ENCODE results near the gene NUMB.

The NUMB gene

DNA sequence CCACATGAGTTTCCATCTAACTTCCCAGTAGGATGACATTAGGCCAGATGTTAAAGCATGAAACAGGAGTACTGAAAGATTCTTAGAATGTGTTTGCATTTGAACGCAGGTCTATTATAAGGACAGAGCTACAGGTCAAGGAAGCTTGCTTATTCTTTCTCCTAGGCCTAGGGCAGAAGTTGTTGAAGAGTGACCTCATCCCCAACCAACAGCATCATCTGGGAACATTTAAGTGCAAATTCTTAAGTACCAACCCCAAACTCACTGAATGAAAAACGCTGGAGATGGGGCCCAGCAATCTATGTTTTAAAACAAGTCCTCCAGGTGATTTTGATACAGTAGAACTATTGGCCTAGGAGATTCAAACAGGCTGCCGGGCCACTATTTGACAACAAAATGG, 168.6 kb downstream of the NUMB start:
- DNase-seq (ENCODE audit: low read depth in 2 of 2) = no peak

- DNase-seq (ENCODE audit: low read depth in 2 of 2) = no peak
Observed at GRCh38 chr14:73289308-73289707, 169.0 kb downstream of the NUMB start.

- DNase-seq (ENCODE audit: low read depth in 2 of 2) = no peak
Observed at GRCh38 chr14:73287071-73287470, 171.3 kb downstream of the NUMB start.

DNA sequence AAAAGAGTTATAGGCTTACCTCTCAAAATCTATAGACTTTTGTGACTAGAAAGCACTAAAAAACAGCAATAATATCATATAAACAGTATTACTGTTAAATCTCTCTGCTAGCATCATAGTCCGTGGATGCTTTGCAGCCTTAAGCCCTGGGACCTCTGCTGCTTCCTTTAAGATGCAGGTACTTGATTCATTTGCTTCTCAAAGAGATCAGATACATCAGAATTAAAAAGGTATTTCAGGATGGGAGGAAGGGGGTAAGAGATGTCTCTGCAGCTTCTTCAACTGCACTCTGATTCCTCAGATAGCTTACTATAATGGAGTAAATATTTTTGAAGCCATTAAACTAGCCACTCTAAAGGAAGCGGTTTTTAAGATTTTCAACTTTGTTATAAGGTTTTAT, 171.7 kb downstream of the NUMB start:
- DNase-seq (ENCODE audit: low read depth in 2 of 2) = no peak

GRCh38 chr14:73285979-73286378, 172.4 kb downstream of the NUMB start:
- DNase-seq (ENCODE audit: low read depth in 2 of 2) = no peak

- no peak for DNase-seq (ENCODE audit: low read depth in 2 of 2)
Observed at GRCh38 chr14:73283608-73284379, 174.6 kb downstream of the NUMB start.

GRCh38 chr14:73280903-73281302, 177.4 kb downstream of the NUMB start:
- DNase-seq (ENCODE audit: low read depth in 2 of 2) = no peak

- DNase-seq (ENCODE audit: low read depth in 2 of 2) = no peak
Observed at GRCh38 chr14:73277376-73277775, 181.0 kb downstream of the NUMB start.

GRCh38 chr14:73276836-73277235, 181.5 kb downstream of the NUMB start:
- DNase-seq (ENCODE audit: low read depth in 2 of 2) = no peak

GRCh38 chr14:73273799-73274198, 184.5 kb downstream of the NUMB start:
- no peak for DNase-seq (ENCODE audit: low read depth in 2 of 2)

DNA sequence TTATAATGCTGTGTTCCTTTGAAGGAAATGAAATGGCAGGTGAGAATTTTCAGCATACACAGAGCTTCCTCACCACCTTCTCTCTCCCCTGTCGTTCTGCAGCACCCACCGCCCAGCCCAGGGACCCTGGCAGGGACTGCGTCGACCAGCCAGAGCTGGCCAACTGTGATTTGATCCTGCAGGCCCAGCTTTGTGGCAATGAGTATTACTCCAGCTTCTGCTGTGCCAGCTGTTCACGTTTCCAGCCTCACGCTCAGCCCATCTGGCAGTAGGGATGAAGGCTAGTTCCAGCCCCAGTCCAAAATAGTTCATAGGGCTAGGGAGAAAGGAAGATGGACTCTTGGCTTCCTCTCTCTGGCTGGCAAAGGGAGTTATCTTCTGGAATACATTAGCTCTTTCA, 186.0 kb downstream of the NUMB start:
- no peak for DNase-seq (ENCODE audit: low read depth in 2 of 2)

DNA sequence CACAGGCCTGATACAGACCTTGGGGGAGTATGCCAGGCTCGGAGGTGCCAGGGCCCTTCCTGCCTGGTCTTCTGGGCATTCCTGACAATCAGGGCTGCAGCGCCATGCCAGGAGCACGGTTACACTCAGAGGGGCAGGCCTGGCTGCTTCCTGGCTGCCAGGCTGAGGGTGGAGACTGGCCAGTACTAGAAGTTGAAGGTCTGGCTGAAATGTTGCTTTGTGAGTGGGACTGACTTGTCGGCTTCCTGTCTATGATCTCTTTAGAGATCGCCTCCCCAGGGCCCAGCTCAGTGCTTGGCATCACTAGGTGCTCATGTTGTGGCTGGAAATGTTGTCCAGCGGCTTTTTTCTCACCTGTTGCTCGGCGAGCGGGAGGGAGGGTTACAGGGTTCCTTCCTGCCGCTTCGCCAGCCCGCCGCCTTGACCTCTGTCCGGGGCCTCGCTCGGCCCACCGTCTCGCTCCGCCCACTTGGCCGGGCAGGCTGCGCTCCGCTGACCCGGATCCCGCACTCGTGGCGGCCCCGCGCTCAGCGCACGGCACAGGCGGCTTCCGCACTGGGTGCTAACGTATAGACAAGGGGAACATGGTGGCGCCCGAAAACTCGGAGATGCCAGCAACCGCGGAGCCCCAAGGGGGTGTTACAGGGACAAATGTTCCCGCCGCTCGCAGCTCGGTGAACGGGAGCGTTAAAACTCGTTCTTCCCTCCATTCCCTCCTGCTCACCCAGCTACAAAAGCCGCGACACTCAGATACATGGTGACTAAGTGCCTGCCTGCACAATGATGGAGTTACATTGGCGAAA, 188.4 kb downstream of the NUMB start:
- no peak for DNase-seq (ENCODE audit: low read depth in 2 of 2)

DNA sequence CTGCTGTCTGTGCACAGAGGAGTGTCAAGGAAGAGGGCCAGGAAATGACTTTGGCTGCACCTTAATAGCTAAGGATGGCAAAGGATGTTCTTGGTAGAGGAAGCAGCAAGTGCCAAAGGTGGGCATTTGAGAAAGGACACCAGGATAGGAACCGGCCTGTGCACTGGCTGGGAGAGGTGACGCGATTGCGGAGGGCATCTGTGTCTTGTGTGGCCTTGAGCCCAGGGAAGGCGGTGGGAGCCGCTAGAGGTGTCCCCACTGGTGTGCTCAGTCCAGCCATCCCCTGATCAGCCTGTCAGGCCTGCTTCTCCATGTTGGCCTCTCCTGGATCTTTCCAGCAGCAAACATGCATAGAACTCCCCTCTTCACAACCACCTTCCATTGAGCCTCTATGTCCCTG, 190.9 kb downstream of the NUMB start:
- DNase-seq (ENCODE audit: low read depth in 2 of 2) = no peak

DNA sequence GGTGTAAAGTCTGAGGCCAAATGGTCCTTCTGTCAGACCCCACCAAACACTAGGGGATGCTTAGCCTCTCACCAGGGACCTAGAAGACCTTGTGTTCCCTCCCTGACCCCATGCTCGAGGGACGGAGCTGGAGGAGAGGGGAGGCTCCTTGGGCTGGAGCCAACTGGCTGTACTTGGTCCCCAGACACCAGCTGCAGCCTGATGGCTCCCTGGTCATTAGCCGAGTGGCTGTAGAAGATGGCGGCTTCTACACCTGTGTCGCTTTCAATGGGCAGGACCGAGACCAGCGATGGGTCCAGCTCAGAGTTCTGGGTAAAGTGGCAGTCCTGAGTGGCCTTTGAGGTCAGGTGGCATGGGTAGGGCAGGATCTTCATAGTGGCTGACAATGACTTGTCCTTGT, 192.0 kb downstream of the NUMB start:
- no peak for DNase-seq (ENCODE audit: low read depth in 2 of 2)

GRCh38 chr14:73265721-73266046, 192.7 kb downstream of the NUMB start:
- no peak for DNase-seq (ENCODE audit: low read depth in 2 of 2)

- DNase-seq (ENCODE audit: low read depth in 2 of 2) = no peak
Observed at GRCh38 chr14:73264885-73265720, 193.2 kb downstream of the NUMB start.

GRCh38 chr14:73264080-73264884, 194.1 kb downstream of the NUMB start:
- DNase-seq (ENCODE audit: low read depth in 2 of 2) = no peak

DNA sequence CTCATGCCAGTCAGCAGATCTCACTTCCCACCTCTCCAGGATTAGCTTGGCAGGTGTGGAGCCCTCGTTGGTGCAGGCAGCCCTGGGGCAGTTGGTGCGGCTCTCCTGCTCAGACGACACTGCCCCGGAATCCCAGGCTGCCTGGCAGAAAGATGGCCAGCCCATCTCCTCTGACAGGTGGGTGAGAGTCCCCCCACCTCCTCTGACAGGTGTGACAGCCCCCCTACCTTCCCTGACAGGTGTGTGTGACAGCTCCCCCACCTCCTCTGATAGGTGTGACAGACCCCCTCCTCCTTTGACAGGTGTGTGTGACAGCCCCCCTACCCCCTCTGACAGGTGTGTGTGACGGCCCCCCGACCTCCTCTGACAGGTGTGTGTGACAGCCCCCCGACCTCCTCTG, 194.7 kb downstream of the NUMB start:
- no peak for DNase-seq (ENCODE audit: low read depth in 2 of 2)

DNA sequence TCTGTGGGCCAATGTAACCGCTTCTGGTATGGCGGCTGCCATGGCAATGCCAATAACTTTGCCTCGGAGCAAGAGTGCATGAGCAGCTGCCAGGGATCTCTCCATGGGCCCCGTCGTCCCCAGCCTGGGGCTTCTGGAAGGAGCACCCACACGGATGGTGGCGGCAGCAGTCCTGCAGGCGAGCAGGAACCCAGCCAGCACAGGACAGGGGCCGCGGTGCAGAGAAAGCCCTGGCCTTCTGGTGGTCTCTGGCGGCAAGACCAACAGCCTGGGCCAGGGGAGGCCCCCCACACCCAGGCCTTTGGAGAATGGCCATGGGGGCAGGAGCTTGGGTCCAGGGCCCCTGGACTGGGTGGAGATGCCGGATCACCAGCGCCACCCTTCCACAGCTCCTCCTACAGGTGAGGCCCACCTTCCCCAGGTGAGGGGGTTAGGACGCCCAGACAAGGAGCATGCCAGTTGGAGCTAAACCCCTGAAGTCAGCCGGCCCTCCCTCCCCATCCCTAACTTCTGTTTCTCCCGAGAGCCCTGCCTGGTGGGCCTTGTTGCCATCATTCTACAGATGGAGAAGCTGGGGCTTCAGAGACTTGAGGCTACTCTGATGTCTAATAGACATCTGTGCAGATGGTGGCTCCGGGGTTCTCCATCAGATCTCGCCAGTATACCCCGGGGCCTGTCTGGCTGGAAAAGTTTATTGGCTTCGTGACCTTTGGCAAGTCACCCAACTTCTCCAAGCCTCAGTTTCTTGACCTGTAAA, 195.7 kb downstream of the NUMB start:
- no peak for DNase-seq (ENCODE audit: low read depth in 2 of 2)

GRCh38 chr14:73261520-73262426, 196.6 kb downstream of the NUMB start:
- DNase-seq (ENCODE audit: low read depth in 2 of 2) = no peak
